ENCODE measurements around the gene H2AZ1.

Gene H2AZ1

DNA sequence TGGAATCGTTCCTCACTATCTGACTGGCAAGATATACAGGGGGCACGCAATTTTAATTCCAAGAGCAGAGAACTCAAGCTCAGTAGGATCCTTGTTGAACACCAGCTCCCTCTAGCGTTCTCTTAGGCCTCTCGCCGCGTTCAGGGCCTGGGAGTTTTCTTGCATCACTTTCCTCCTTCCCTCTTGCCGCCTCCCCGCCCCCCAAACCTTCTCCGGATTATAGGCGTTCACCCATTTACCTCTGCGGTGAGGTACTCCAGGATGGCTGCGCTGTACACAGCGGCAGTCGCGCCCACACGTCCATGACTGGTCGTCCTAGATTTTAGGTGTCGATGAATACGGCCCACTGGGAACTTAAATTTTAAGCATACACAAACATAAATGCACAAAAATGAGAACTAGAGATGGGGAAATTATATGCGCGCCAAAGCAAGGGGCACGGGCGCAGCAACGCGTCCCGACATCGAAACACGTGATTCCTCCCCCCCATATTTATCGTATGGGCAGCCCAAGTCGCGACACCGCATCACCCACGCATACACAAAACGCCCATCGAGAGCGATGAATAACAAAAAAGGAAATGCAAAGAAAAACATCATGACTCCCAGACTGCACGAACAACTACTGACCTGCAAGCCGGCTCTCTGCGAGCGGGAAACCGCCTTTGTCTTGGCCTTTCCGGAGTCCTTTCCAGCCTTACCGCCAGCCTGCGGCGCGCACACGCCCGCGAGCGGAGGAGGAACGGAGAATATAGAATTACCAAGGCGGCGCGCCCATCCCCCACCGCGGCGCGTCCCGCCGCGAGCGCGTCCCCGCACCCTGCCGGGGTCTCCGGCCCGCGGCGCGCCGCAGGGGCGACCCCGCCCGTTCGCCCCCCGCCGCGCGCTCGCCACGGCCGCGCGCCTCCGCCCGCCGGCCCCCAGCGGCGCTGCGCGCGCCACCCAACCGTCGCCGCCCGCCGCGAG, 759 bp downstream of the H2AZ1 start:
- Histone ChIP-seq H3K27me3 (ENCODE audit: insufficient read depth, low read length) (no peaks in the 10 kb centered on the region), H3K9ac (ENCODE audit: low read length) (peak overlapping the region; percentile 99), H2AFZ (ENCODE audit: low read length) (no peak overlapping the region), H4K20me1 (ENCODE audit: insufficient read depth, low read length) (no peaks in the 10 kb centered on the region), H3K27ac (ENCODE audit: low read depth, low read length, poor library complexity, severe bottlenecking) (peak overlapping the region; percentile 94), H3K9me3 (ENCODE audit: low read length) (no peaks in the 10 kb centered on the region), H3K4me1 (ENCODE audit: insufficient read depth, low read length, severe bottlenecking) (peaks cover 43% of the 10 kb centered on the region), H3K4me2 (ENCODE audit: low read length) (peak overlapping the region; percentile 87), H3K79me2 (ENCODE audit: insufficient read depth, low read length) (peaks cover 29% of the 10 kb centered on the region), H3K36me3 (ENCODE audit: insufficient read depth, low read length) (peaks cover 32% of the 10 kb centered on the region), H3K9me2 (ENCODE audit: low read depth, low read length) (no peaks in the 10 kb centered on the region), H3K4me3 (ENCODE audit: low read depth, low read length, poor library complexity, severe bottlenecking) (peak overlapping the region; percentile 99), H3F3A (ENCODE audit: insufficient read depth, low read length) (peaks cover 10% of the 10 kb centered on the region)
- TF ChIP-seq EZH2 (IDR thresholded peaks at IDR 0.05; ENCODE audit: borderline replicate concordance, low read length): no peak
- TF ChIP-seq, protein P1, sequence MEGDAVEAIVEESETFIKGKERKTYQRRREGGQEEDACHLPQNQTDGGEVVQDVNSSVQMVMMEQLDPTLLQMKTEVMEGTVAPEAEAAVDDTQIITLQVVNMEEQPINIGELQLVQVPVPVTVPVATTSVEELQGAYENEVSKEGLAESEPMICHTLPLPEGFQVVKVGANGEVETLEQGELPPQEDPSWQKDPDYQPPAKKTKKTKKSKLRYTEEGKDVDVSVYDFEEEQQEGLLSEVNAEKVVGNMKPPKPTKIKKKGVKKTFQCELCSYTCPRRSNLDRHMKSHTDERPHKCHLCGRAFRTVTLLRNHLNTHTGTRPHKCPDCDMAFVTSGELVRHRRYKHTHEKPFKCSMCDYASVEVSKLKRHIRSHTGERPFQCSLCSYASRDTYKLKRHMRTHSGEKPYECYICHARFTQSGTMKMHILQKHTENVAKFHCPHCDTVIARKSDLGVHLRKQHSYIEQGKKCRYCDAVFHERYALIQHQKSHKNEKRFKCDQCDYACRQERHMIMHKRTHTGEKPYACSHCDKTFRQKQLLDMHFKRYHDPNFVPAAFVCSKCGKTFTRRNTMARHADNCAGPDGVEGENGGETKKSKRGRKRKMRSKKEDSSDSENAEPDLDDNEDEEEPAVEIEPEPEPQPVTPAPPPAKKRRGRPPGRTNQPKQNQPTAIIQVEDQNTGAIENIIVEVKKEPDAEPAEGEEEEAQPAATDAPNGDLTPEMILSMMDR (IDR thresholded peaks at IDR 0.05; ENCODE audit: low read length): peak; percentile 77

DNA sequence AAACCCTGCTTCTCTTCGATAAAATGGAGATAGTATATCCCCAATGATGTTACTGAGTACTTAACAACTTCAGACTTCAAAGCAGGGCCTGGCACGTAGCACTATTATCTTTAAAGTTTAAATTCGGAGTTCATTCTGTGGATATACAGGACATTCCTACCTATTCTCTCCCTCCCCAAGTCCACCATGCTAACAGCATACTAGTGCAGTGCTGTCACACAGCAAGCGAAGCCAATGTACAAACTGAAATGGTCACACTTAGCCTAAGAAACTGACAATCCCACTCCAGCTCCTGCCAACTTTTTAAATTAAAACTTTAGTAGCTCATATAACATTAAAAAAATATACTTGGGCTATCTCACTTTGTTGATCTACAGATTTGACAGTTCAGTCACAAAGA, 2.5 kb downstream of the H2AZ1 start:
- H3K4me1 ChIP-seq (ENCODE audit: insufficient read depth, low read length, severe bottlenecking): peaks cover 54% of the 10 kb centered on the region
- TF ChIP-seq, protein P1 (IDR thresholded peaks at IDR 0.05; ENCODE audit: low read length): no peak
- H3K9me2 ChIP-seq (ENCODE audit: low read depth, low read length): no peaks in the 10 kb centered on the region
- peak overlapping the region; percentile 87 for H3K4me2 ChIP-seq (ENCODE audit: low read length)
- peak overlapping the region; percentile 99; the same call in 1 of the 2 replicates for H3K9ac ChIP-seq (ENCODE audit: low read length)
- H3K79me2 ChIP-seq (ENCODE audit: insufficient read depth, low read length): peaks cover 46% of the 10 kb centered on the region
- no peak overlapping the region for H2AFZ ChIP-seq (ENCODE audit: low read length)
- peak overlapping the region; percentile 94 for H3K27ac ChIP-seq (ENCODE audit: low read depth, low read length, poor library complexity, severe bottlenecking)
- H3K27me3 ChIP-seq (ENCODE audit: insufficient read depth, low read length): no peaks in the 10 kb centered on the region
- no peaks in the 10 kb centered on the region for H4K20me1 ChIP-seq (ENCODE audit: insufficient read depth, low read length)
- H3K36me3 ChIP-seq (ENCODE audit: insufficient read depth, low read length): peaks cover 49% of the 10 kb centered on the region
- H3K4me3 ChIP-seq (ENCODE audit: low read depth, low read length, poor library complexity, severe bottlenecking): peak overlapping the region; percentile 99
- H3F3A ChIP-seq (ENCODE audit: insufficient read depth, low read length): peaks cover 10% of the 10 kb centered on the region
- no peaks in the 10 kb centered on the region for H3K9me3 ChIP-seq (ENCODE audit: low read length)

DNA sequence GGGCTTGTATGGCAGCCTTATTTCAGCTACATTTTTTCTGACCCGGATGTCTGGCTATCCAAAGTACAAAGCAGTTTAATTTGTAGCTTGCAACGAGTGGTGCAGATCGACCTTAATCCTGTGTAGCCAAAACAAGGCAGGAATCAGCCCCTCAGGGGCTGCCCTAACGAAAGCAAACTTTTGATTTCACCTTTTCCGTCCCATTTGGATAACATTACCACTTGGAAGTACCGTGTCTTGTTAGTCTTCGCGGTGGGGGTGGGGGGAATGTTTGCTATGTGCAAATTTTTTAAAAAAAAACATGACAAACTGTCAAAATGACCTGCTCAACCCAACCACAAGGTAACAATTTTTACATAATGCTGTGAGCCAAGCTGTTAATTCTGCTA, 2.9 kb downstream of the H2AZ1 start:
- peak overlapping the region; percentile 99 for H3K4me3 ChIP-seq (ENCODE audit: low read depth, low read length, poor library complexity, severe bottlenecking)
- TF ChIP-seq, protein P1 (IDR thresholded peaks at IDR 0.05; ENCODE audit: low read length): no peak
- H3F3A ChIP-seq (ENCODE audit: insufficient read depth, low read length): peaks cover 10% of the 10 kb centered on the region
- peak overlapping the region; percentile 87 for H3K4me2 ChIP-seq (ENCODE audit: low read length)
- no peaks in the 10 kb centered on the region for H3K9me2 ChIP-seq (ENCODE audit: low read depth, low read length)
- peak overlapping the region; percentile 99 for H3K9ac ChIP-seq (ENCODE audit: low read length)
- H3K9me3 ChIP-seq (ENCODE audit: low read length): no peaks in the 10 kb centered on the region
- H4K20me1 ChIP-seq (ENCODE audit: insufficient read depth, low read length): no peaks in the 10 kb centered on the region
- H3K4me1 ChIP-seq (ENCODE audit: insufficient read depth, low read length, severe bottlenecking): peaks cover 54% of the 10 kb centered on the region
- no peaks in the 10 kb centered on the region for H3K27me3 ChIP-seq (ENCODE audit: insufficient read depth, low read length)
- H3K27ac ChIP-seq (ENCODE audit: low read depth, low read length, poor library complexity, severe bottlenecking): peak overlapping the region; percentile 94
- H2AFZ ChIP-seq (ENCODE audit: low read length): no peak overlapping the region
- peaks cover 50% of the 10 kb centered on the region for H3K79me2 ChIP-seq (ENCODE audit: insufficient read depth, low read length)
- H3K36me3 ChIP-seq (ENCODE audit: insufficient read depth, low read length): peaks cover 49% of the 10 kb centered on the region

All from OCI-LY1 (cell line).